Smooth muscle cell (in vitro differentiated cells): ENCODE data around the gene USP4. TPM values are rescaled to one million over a fixed set of nuclear protein-coding genes. Genes with fewer than 3 reads are reported as not detected.
"Not testable (repeated sequence)": the region's sequence is repeated elsewhere in the genome, so short reads cannot be mapped to it uniquely, and the experiment has no call there.

Experiments
- DNase-seq: peaks from one replicate; lab custom pipeline; 2025; ENCODE audit not compliant: unreplicated experiment; lab: John Stamatoyannopoulos, UW
- H2AFZ ChIP-seq: fragments of 200-600 bp; sonication (generic); 2 replicates; pipeline ENCODE4 v1.6.0; 2016; ENCODE audit warnings: antibody characterized with exemption, low read depth, mild to moderate bottlenecking
- H3F3A ChIP-seq: fragments of 200-600 bp; sonication (generic); 2 replicates; pipeline ENCODE4 v1.6.0; 2017; ENCODE audit warnings: antibody characterized with exemption, low read depth
- H3K27ac ChIP-seq: fragments of 200-600 bp; sonication (generic); 2 replicates; pipeline ENCODE4 v1.5.1; 2016; ENCODE audit warnings: low read depth, mild to moderate bottlenecking
- H3K27me3 ChIP-seq: fragments of 200-600 bp; sonication (generic); 2 replicates; pipeline ENCODE4 v1.6.1; 2016; ENCODE audit warnings: low read depth, mild to moderate bottlenecking
- H3K36me3 ChIP-seq: fragments of 200-600 bp; sonication (generic); 2 replicates; pipeline ENCODE4 v1.5.1; 2016; ENCODE audit warnings: low read depth
- H3K4me1 ChIP-seq: fragments of 200-600 bp; sonication (generic); 2 replicates; pipeline ENCODE4 v1.5.1; 2016; ENCODE audit warnings: low read depth
- H3K4me2 ChIP-seq: fragments of 200-600 bp; sonication (generic); 2 replicates; pipeline ENCODE4 v1.6.0; 2016; ENCODE audit warnings: mild to moderate bottlenecking
- H3K4me3 ChIP-seq: fragments of 200-600 bp; sonication (generic); 2 replicates; pipeline ENCODE4 v1.5.1; 2016; ENCODE audit warnings: mild to moderate bottlenecking
- H3K79me2 ChIP-seq: fragments of 200-600 bp; sonication (generic); 2 replicates; pipeline ENCODE4 v1.6.0; 2016; ENCODE audit warnings: low read depth, mild to moderate bottlenecking
- H3K9ac ChIP-seq: fragments of 200-600 bp; sonication (generic); 2 replicates; pipeline ENCODE4 v1.6.0; 2016; ENCODE audit warnings: low read depth
- H3K9me3 ChIP-seq: fragments of 200-600 bp; sonication (generic); replicated peaks from 2 replicates; pipeline ENCODE4 v1.5.1; 2016; ENCODE audit warnings: low read depth
- H4K20me1 ChIP-seq: fragments of 200-600 bp; sonication (generic); 2 replicates; pipeline ENCODE4 v1.6.0; 2016; ENCODE audit warnings: low read depth
- CTCF ChIP-seq: fragments of 200-600 bp; sonication (generic); IDR thresholded peaks from 2 replicates; pipeline ENCODE4 v1.5.1; 2017; ENCODE audit warnings: borderline replicate concordance, mild to moderate bottlenecking, antibody characterized with exemption; ENCODE audit not compliant: insufficient read depth, poor library complexity, severe bottlenecking
- WGBS: methylation state at CpG from one replicate; pipeline ENCODE4 v1.1.7; 2016; ENCODE audit warnings: low lambda C conversion rate; 5-methylcytosine and 5-hydroxymethylcytosine counted together
- polyA plus RNA-seq: library from polyadenylated mRNA; unstranded; fragments of >200 nt; fragmentation: Nextera tagmentation; extraction: Ambion mirVana; gene quantifications from 2 replicates; pipeline ENCODE4 v1.2.1, GENCODE V29; 2016
- total RNA-seq: library from RNA; depleted of rRNA; stranded (reverse); fragments of >200 nt; gene quantifications from 2 replicates; pipeline ENCODE4 v1.2.3, GENCODE V29; 2014

The USP4 gene
- total and polyA plus RNA-seq, 2 experiments from 2014 or later: 25.6 to 28.3 TPM

GRCh38 chr3:49352281-49352680 lies 12.4 kb upstream of the USP4 start:
- no peak overlapping the region for H3K4me3 ChIP-seq
- H4K20me1 ChIP-seq: peaks cover 9% of the 10 kb centered on the region
- H3K4me1 ChIP-seq: peaks cover 4% of the 10 kb centered on the region
- H3K27me3 ChIP-seq: no peaks in the 10 kb centered on the region
- H2AFZ ChIP-seq: no peak overlapping the region
- H3K36me3 ChIP-seq: no peaks in the 10 kb centered on the region
- H3F3A ChIP-seq: peaks cover 5% of the 10 kb centered on the region
- TF ChIP-seq CTCF: no peak
- H3K4me2 ChIP-seq: peak overlapping the region; percentile 34
- H3K9ac ChIP-seq: no peak overlapping the region
- H3K9me3 ChIP-seq: no peaks in the 10 kb centered on the region
- H3K27ac ChIP-seq: peak overlapping the region; percentile 68
- DNase-seq: no peak
- peaks cover 8% of the 10 kb centered on the region for H3K79me2 ChIP-seq
- WGBS: 89% methylated on average over 2 of the region's 2 CpGs

DNA sequence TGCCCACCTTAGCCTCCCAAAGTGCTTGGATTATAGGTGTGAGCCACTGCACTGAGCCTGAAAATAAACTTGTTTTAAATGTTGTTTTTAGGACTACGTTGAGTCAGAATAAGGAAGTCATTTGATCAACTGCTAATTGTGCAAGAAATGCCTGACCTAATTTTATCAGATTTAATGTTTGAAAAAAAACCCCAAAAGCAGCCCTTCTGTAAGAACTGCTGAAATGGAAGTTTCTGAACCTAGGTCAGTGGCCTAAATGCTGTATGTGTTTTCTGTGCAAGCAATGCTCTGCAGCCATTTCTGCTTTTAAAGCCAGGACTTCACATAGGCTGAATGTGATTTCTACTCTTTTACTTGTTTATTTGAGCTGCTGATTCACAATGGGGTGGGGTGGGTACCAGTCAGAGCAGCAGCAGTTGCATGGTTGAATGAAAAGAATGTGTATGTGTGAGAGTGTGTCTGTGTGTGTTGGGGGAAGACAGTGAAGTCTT lies 11.7 kb upstream of the USP4 start:
- Histone ChIP-seq H2AFZ (no peak overlapping the region), H3K36me3 (no peaks in the 10 kb centered on the region), H3K4me2 (peak overlapping the region; percentile 34), H3F3A (peaks cover 5% of the 10 kb centered on the region), H4K20me1 (peaks cover 5% of the 10 kb centered on the region), H3K9me3 (no peaks in the 10 kb centered on the region), H3K9ac (no peak overlapping the region), H3K4me1 (no peaks in the 10 kb centered on the region), H3K79me2 (peaks cover 6% of the 10 kb centered on the region), H3K27me3 (no peaks in the 10 kb centered on the region), H3K27ac (peak overlapping the region; percentile 68), H3K4me3 (no peak overlapping the region)
- no peak for DNase-seq
- WGBS: 16% methylated on average over 1 of the region's 1 CpG
- no peak for TF ChIP-seq CTCF

GRCh38 chr3:49349348-49350114 lies 9.7 kb upstream of the USP4 start:
- peaks cover 5% of the 10 kb centered on the region for H3F3A ChIP-seq
- H4K20me1 ChIP-seq: no peaks in the 10 kb centered on the region
- H3K79me2 ChIP-seq: no peaks in the 10 kb centered on the region
- no peaks in the 10 kb centered on the region for H3K36me3 ChIP-seq
- WGBS: 86% methylated on average over 3 of the region's 3 CpGs
- no peak overlapping the region for H3K27ac ChIP-seq
- H3K9ac ChIP-seq: no peak overlapping the region
- no peaks in the 10 kb centered on the region for H3K4me1 ChIP-seq
- no peak overlapping the region for H3K4me2 ChIP-seq
- no peak for TF ChIP-seq CTCF
- no peak overlapping the region for H3K4me3 ChIP-seq
- DNase-seq: no peak
- no peaks in the 10 kb centered on the region for H3K27me3 ChIP-seq
- no peaks in the 10 kb centered on the region for H3K9me3 ChIP-seq
- no peak overlapping the region for H2AFZ ChIP-seq

DNA sequence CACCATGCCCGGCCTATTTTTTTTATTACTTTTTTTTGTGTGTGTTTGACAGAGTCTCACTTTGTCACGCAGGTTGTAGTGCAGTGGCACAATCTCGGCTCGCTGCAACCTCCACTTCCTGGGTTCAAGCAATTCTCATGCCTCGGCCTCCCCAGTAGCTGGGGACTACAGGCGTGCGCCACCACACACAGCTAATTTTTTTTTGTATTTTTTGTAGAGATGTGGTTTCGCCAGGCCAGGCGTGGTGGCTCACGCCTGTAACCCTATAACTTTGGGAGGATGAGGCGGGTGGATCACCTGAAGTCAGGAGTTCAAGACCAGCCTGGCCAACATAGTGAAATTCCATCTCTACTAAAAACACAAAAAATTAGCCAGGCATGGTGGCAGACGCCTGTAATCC lies 8.5 kb upstream of the USP4 start:
- not testable (repeated sequence) for H3K9me3 ChIP-seq, H3K79me2 ChIP-seq, H3K27me3 ChIP-seq, H3K9ac ChIP-seq, H3K4me1 ChIP-seq, H3F3A ChIP-seq, DNase-seq, H4K20me1 ChIP-seq, H3K36me3 ChIP-seq, H3K4me2 ChIP-seq, H3K27ac ChIP-seq, H2AFZ ChIP-seq, H3K4me3 ChIP-seq
- 94% methylated on average over 12 of the region's 12 CpGs for WGBS
